Measurements from ENCODE around the gene RNU1-4.
"Not testable (repeated sequence)": the region's sequence is repeated elsewhere in the genome, so short reads cannot be mapped to it uniquely, and the experiment has no call there.

Gene RNU1-4

GRCh38 chr1:16740047-16740964, at the start of gene RNU1-4:
Gene RNU1-4, plus strand, starts transcription at chr1:16740516.
- not testable (repeated sequence) for H3K36me3 Mint-ChIP-seq (ENCODE audit: low read depth); H3K27me3 Mint-ChIP-seq (ENCODE audit: low read depth); H3K4me1 Mint-ChIP-seq; H3K4me3 Mint-ChIP-seq; H3K9me3 Mint-ChIP-seq; H3K27ac Mint-ChIP-seq

GRCh38 chr1:16690971-16691682, 49.2 kb upstream of the RNU1-4 start:
- H3K4me3 Mint-ChIP-seq; H3K36me3 Mint-ChIP-seq (ENCODE audit: low read depth); H3K9me3 Mint-ChIP-seq; H3K27ac Mint-ChIP-seq; H3K4me1 Mint-ChIP-seq; H3K27me3 Mint-ChIP-seq (ENCODE audit: low read depth): not testable (repeated sequence)

GRCh38 chr1:16692283-16692682, 48.0 kb upstream of the RNU1-4 start:
- H3K4me3 Mint-ChIP-seq; H3K4me1 Mint-ChIP-seq; H3K36me3 Mint-ChIP-seq (ENCODE audit: low read depth); H3K27me3 Mint-ChIP-seq (ENCODE audit: low read depth); H3K9me3 Mint-ChIP-seq; H3K27ac Mint-ChIP-seq: not testable (repeated sequence)

- not testable (repeated sequence) for H3K4me1 Mint-ChIP-seq; H3K4me3 Mint-ChIP-seq; H3K27me3 Mint-ChIP-seq (ENCODE audit: low read depth); H3K27ac Mint-ChIP-seq; H3K9me3 Mint-ChIP-seq; H3K36me3 Mint-ChIP-seq (ENCODE audit: low read depth)
These were observed 47.4 kb upstream of the RNU1-4 start for GRCh38 chr1:16692717-16693448.

GRCh38 chr1:16693449-16694307, 46.6 kb upstream of the RNU1-4 start:
- H3K27me3 Mint-ChIP-seq (ENCODE audit: low read depth); H3K9me3 Mint-ChIP-seq; H3K36me3 Mint-ChIP-seq (ENCODE audit: low read depth); H3K4me3 Mint-ChIP-seq; H3K27ac Mint-ChIP-seq; H3K4me1 Mint-ChIP-seq: not testable (repeated sequence)

GRCh38 chr1:16694308-16694702, 46.0 kb upstream of the RNU1-4 start:
- not testable (repeated sequence) for H3K4me3 Mint-ChIP-seq, H3K9me3 Mint-ChIP-seq

GRCh38 chr1:16696507-16697150, 43.7 kb upstream of the RNU1-4 start:
- not testable (repeated sequence) for H3K4me3 Mint-ChIP-seq; H3K9me3 Mint-ChIP-seq; H3K27me3 Mint-ChIP-seq (ENCODE audit: low read depth); H3K4me1 Mint-ChIP-seq; H3K36me3 Mint-ChIP-seq (ENCODE audit: low read depth); H3K27ac Mint-ChIP-seq

More at GRCh38 chr1:16694308-16694702, 46.0 kb upstream of the RNU1-4 start:
- not testable (repeated sequence) for H3K27me3 Mint-ChIP-seq (ENCODE audit: low read depth); H3K27ac Mint-ChIP-seq; H3K36me3 Mint-ChIP-seq (ENCODE audit: low read depth); H3K4me1 Mint-ChIP-seq

- H3K36me3 Mint-ChIP-seq (ENCODE audit: low read depth); H3K4me3 Mint-ChIP-seq; H3K4me1 Mint-ChIP-seq; H3K27ac Mint-ChIP-seq; H3K9me3 Mint-ChIP-seq; H3K27me3 Mint-ChIP-seq (ENCODE audit: low read depth): not testable (repeated sequence)
These were observed 43.2 kb upstream of the RNU1-4 start for GRCh38 chr1:16697152-16697551.

- not testable (repeated sequence) for H3K4me3 Mint-ChIP-seq; H3K36me3 Mint-ChIP-seq (ENCODE audit: low read depth); H3K27me3 Mint-ChIP-seq (ENCODE audit: low read depth); H3K27ac Mint-ChIP-seq; H3K4me1 Mint-ChIP-seq; H3K9me3 Mint-ChIP-seq
These were observed 40.9 kb upstream of the RNU1-4 start for GRCh38 chr1:16699440-16699839.

- H3K27me3 Mint-ChIP-seq (ENCODE audit: low read depth); H3K27ac Mint-ChIP-seq; H3K36me3 Mint-ChIP-seq (ENCODE audit: low read depth); H3K4me3 Mint-ChIP-seq; H3K9me3 Mint-ChIP-seq; H3K4me1 Mint-ChIP-seq: not testable (repeated sequence)
These were observed 40.0 kb upstream of the RNU1-4 start for GRCh38 chr1:16700138-16700895.

- H3K27me3 Mint-ChIP-seq (ENCODE audit: low read depth); H3K9me3 Mint-ChIP-seq; H3K36me3 Mint-ChIP-seq (ENCODE audit: low read depth); H3K27ac Mint-ChIP-seq; H3K4me1 Mint-ChIP-seq; H3K4me3 Mint-ChIP-seq: not testable (repeated sequence)
These were observed 39.1 kb upstream of the RNU1-4 start for GRCh38 chr1:16701189-16701588.

- not testable (repeated sequence) for H3K4me1 Mint-ChIP-seq; H3K27me3 Mint-ChIP-seq (ENCODE audit: low read depth); H3K36me3 Mint-ChIP-seq (ENCODE audit: low read depth); H3K4me3 Mint-ChIP-seq; H3K27ac Mint-ChIP-seq; H3K9me3 Mint-ChIP-seq
These were observed 38.0 kb upstream of the RNU1-4 start for GRCh38 chr1:16702280-16702679.

GRCh38 chr1:16703141-16703540, 37.2 kb upstream of the RNU1-4 start:
- not testable (repeated sequence) for H3K4me1 Mint-ChIP-seq, H3K27ac Mint-ChIP-seq, H3K9me3 Mint-ChIP-seq

More at GRCh38 chr1:16703141-16703540, 37.2 kb upstream of the RNU1-4 start:
- not testable (repeated sequence) for H3K36me3 Mint-ChIP-seq (ENCODE audit: low read depth); H3K27me3 Mint-ChIP-seq (ENCODE audit: low read depth); H3K4me3 Mint-ChIP-seq
